Astrocyte of the cerebellum (primary cell): ENCODE data around the gene PPFIA1.

Experiments used
- DNase-seq: peaks from one replicate; pipeline ENCODE4 v3.0.0-alpha.2; 2011; ENCODE audit warnings: low read depth
- H3K4me3 ChIP-seq: 2 replicates; pipeline ENCODE4 v1.5.1; 2011; ENCODE audit warnings: mild to moderate bottlenecking, low read depth, low read length, moderate library complexity
- CTCF ChIP-seq: IDR thresholded peaks from 2 replicates; pipeline ENCODE4 v1.5.1; 2012; ENCODE audit warnings: low read length, low read depth, moderate library complexity, mild to moderate bottlenecking; ENCODE audit errors: missing control alignments
- in situ Hi-C: cut with HindIII; loops from 2 replicates; pipeline ENCODE4 v1.10.0; 2017; ENCODE audit warnings: low sequenced_read_pairs

Gene PPFIA1

GRCh38 chr11:70317581-70318305 is 47.3 kb downstream of the PPFIA1 start:
- in situ Hi-C loops: no loop called here
- no peak overlapping the region for H3K4me3 ChIP-seq
- DNase-seq: no peak
- no peak for TF ChIP-seq CTCF

GRCh38 chr11:70319396-70320076 is 49.0 kb downstream of the PPFIA1 start:
- in situ Hi-C loops: no loop called here
- no peak overlapping the region for H3K4me3 ChIP-seq
- TF ChIP-seq CTCF: no peak
- DNase-seq: no peak

- H3K4me3 ChIP-seq: no peak overlapping the region
- no peak for TF ChIP-seq CTCF
- no peak for DNase-seq
- in situ Hi-C loops: no loop called here
These were observed 52.2 kb downstream of the PPFIA1 start for GRCh38 chr11:70322666-70323065.

GRCh38 chr11:70323806-70324205 is 53.3 kb downstream of the PPFIA1 start:
- no peak for DNase-seq
- in situ Hi-C loops: no loop called here
- no peak for TF ChIP-seq CTCF
- H3K4me3 ChIP-seq: no peak overlapping the region

- in situ Hi-C loops: no loop called here
- TF ChIP-seq CTCF: no peak
- DNase-seq: no peak
- H3K4me3 ChIP-seq: no peak overlapping the region
These were observed 54.1 kb downstream of the PPFIA1 start for GRCh38 chr11:70324376-70325115.

GRCh38 chr11:70325824-70326223 is 55.3 kb downstream of the PPFIA1 start:
- in situ Hi-C loops: no loop called here
- H3K4me3 ChIP-seq: no peak overlapping the region
- no peak for TF ChIP-seq CTCF
- no peak for DNase-seq
